HUDEP-2 (cell line): ENCODE measurements around the gene SNRPA1.
"Not testable (repeated sequence)": the region's sequence is repeated elsewhere in the genome, so short reads cannot be mapped to it uniquely, and the experiment has no call there.

Experiments
- DNase-seq, 76 experiments: peaks; one replicate each; lab custom pipeline; 2025; ENCODE audit not compliant: unreplicated experiment in 76 of 76; lab: John Stamatoyannopoulos, UW

Gene SNRPA1

GRCh38 chr15:101296418-101297405 is 1.7 kb upstream of the SNRPA1 start:
- no peak for DNase-seq

GRCh38 chr15:101295607-101296161 is 636 bp upstream of the SNRPA1 start:
- DNase-seq, result peak in 1 of 76 experiments; percentile 47

DNA sequence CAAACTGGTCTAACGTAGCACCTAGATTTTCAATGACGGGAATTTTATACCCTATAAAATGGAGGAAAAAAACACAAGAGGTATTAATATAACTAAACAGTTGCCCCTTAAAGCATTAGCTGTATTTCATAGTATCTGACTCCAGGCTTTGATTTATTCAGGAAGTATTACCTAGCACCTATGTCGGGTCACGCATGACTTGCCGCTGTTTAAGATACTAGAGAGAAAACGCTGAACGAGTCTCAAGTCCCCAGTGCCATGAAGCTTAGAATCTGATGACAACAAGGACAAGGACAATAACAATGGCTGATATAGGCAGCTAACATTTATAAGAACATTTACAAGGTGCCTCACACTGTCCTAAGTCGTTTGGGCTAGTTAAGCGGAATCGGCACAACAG is 1.9 kb downstream of the SNRPA1 start:
- DNase-seq, result no peak

GRCh38 chr15:101288905-101289513 is 6.0 kb downstream of the SNRPA1 start:
- peak in 30 of 76 experiments; percentile 6 to 75 (median 44) for DNase-seq

- DNase-seq, result not testable (repeated sequence)
Observed at GRCh38 chr15:101287342-101287741, 7.7 kb downstream of the SNRPA1 start.

DNA sequence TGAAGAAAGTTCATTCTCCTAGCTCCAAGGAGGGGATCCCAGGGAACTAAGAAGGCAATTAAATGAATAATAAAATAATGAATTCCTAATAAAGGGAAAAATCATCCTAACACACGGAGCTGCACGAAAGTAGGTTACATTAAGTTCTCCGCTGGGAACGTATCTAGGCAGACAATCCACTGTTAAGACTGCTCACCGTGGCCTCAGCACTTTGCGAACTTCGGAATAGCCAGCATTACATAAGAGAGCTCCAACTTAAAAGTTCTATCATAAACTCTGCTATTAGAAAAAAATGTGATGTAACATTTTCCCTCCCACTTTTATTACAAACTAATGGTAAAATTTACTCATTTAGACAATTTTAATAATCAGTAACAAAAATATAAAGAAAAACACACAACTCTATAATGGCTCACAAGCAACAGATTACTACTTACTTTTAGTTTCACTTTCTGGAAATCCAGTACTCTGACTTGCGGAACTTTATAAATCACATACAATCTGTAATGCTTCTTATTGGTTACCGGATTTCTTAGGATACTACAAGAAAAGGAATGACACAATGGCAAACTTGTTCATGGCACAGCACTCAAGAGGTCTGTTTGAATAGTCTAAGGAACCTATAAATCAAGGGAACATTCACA is 8.5 kb downstream of the SNRPA1 start:
- DNase-seq, result no peak

DNA sequence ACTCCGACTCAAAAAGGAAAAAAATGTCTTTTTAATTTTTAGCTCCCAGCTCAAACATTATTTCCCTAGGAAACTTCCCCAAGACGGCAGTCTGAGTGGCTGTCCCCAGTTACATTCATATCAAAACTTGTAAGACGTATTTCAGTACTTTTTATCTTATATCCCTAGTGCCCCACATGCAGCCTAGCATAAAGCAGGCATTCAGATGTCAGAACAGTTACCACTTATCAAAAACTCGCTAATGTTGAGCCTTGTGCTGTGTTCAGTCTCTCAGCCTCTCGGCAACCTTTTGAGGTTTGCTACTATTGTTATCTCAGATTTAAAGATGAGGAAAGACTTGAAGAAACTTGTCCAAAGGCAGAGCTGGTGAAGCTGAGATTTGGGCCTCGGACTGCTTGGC is 11.1 kb downstream of the SNRPA1 start:
- no peak for DNase-seq

DNA sequence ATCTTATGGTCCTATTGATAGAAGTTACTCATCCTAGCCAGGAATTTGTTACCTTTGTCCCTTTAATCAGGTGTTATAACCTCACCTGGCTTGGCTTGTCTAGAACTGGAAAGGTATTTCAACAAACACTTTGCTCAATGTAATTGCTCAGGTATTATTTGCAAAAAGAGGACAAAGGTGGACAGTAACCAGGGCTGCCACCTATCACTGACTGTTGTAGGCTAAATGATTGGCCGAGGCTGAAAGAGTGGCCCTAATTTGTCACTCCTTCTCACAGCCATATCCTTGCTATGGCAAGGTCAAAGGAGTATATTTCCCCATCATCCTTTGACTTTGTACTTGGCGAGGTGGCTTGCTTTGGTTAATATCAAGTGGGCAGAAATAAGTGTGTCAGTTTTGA is 15.0 kb downstream of the SNRPA1 start:
- no peak for DNase-seq

DNA sequence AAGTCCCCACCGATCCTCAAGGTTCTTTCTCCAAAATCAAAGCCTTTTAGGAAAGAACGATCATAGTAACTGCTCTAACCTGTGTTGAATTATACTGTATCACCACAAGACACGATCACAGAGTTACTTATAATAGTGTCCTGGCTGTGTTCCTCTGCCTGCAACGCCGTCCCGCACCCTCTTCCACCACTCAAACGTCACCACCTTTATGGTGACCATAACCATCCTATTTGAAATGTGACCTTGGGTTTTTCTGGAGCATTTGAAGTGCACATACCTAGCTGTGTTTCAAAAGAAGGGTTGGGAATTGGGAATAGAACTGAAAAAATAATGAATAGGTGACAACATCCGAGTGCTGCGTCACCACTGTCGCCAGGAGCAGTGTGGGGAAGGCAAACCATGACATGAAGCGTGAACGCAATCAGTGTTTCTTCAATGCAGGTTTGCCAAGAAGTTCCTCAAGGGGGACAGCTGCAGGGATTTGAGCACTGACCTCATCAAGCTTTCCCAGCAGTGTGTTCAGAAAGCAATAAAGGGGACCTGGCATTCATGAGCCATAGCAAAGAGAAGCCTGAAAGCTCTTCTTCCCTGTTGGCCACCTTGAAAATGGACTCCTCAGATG is 17.0 kb downstream of the SNRPA1 start:
- no peak for DNase-seq

DNA sequence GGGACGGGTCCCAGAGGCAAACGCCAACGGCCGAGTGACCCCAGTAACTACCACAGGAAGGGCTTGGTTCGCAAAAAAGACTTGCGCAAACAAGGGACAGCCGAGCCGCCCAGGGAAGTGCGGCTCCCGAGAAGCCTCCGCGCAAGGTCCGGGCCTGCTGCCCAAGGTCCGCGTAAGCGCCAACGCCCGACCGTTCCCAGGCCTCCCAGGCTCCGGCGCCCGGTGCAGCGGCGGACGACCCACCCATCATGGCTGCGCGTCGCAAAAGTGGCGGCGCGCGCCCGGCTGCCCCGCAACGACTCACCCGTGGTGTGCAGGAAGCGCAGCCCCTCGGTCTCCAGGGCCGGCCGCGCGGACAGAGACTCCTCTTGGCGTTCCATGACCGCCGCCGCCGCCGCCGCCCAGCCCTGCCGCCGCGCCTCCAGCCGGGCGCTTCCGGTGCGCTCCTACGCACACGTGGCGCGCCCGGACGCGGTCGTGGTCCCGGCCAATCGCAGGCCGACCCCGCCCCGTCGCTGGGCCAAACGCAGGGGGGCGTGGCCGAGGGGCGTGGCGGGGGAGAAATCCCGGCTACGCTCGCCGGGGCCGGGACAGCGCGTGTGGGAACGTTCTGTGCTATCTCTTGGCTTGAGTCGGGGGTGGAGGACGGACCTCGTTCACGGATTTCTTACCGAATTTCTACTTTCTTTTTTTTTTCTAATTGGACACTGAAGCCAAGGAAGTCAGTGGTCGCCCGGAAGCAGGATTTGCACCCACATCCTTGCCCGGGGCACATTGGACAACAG is 17.8 kb downstream of the SNRPA1 start, which contains the start of gene SELENOS:
Gene SELENOS, minus strand, starts transcription at position 448 of the 785 bp plus-strand sequence. Its CDS starts 68 bp downstream, at position 380.
- DNase-seq, result peak in 71 of 76 experiments; percentile 15 to 91 (median 73)

DNA sequence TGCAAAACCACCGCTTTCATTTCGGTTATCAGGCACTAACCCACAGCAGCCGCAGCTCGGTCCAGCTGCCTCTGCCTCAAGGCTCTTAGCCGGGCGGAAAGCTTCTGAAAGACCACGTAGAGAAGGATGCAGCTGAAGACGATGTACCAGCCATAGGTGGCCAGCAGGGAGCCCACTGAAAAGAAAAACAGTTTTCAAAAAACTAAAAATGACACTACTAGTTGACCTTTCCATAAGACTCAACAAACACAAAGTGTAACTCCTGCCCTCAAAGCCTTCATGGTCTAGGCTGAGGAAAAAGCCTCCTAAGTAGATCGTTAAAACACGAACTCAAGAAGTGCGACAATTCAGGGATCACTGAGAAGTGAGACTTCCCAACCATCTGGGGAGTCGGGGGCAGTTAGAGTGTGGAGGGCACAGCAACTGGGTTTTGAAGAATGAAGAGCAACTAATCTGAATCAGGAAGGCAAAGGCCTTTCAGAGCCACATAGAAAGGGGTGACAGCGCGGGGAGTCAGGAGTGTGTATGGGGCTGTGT is 18.5 kb downstream of the SNRPA1 start:
- DNase-seq, result peak in 10 of 76 experiments; percentile 2 to 23 (median 16)

DNA sequence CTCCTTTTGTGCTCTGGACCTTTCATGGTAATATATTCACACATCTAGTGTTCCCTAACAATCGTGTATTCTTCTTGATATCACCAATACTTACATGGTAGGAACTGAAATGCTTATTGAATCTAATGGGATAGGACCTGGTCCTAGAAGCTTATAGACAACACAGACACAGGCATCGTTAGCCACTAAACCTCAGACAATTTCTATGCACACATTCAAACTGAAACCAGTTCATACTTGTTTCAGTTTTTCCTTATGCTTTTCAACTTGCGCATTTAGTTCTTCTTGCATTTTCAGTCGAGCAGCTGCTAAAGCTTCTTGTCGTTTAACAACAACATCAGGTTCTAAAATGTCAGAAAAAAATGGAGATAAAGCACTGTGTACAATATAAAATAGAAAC is 20.0 kb downstream of the SNRPA1 start:
- no peak for DNase-seq

GRCh38 chr15:101273534-101273933 is 21.5 kb downstream of the SNRPA1 start:
- DNase-seq, result no peak

GRCh38 chr15:101272584-101272983 is 22.5 kb downstream of the SNRPA1 start:
- no peak for DNase-seq

DNA sequence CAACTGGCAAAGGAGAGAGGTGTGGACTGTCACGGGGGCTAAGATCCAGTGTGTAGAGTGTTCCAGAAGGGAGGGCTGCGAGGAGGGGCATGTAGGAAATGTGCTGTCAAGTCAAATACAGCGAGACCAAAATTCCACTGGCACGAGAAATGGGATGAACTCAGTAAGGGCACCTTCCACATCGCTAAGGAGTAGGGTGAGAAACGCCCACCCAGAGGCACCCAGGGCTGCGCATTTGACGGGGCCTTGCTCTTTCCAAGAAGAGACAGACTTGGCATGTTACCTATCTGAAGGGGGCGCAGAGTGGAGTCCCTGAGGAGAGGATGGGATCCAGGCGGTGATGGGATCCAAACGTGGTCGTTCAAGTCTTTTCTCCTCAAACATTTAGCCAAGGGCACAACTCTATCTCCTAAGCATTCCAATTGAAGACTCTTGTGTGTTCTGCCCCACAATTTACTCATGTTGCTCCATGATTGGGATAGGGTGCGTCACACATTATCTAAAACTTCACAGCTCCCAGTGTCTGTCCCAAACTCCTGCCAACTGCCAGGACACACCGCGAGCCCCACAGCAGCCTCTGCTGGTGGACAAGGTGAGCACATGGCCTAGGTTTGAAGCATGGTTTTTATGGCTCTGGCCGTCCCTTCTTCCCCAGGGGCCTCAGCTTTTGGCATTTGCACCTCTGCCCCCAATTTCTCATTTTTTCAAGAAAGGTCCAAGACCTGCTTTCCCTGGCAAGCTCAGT is 25.4 kb downstream of the SNRPA1 start:
- DNase-seq, result peak in 12 of 76 experiments; percentile 1 to 30 (median 9)

- DNase-seq, result no peak
Observed at GRCh38 chr15:101267320-101268104, 27.5 kb downstream of the SNRPA1 start.

DNA sequence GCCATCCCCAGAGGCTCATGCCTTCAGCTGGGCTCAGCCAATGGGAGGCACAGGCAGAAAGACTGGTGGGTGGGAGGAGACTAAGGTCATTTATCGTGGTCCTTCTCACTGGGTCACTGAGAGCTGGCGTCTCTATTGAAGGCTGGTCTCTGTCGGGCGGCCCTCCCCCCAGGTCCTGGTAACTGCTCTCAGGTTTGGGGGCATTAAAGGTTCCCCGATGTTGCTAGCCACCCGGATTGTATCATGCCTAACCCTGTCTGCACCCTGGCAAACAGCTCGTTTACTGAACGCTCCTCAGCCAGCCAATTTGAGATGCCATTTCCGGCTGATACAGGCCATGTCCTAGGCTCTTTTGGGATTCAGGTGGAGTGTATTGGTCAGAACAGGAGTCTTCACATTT is 28.3 kb downstream of the SNRPA1 start:
- no peak for DNase-seq

DNA sequence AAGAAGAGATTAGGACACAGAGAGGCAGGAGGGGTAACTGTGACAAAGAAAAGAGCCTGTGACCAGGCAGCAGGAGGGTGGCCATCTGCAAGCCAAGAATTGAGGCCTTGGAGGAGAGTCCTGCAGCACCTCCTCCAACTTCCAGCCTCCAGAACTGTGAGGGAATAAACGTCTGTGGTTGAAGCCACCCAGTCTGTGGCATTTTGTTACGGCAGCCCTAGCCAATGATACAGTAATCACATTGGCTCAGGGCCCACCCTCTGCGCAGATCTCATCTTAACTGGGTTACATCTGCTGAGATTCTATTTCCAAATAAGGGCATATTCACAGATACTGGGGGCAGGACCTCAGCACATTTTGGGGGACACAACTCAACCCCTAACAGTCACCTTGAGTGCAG is 29.0 kb downstream of the SNRPA1 start:
- DNase-seq, result no peak
